GM21786 (cell line): Measurements from ENCODE around the gene C16orf46.

Experiments
- ATAC-seq: cut with Tn5 transposase; IDR thresholded peaks from one replicate; pipeline ENCODE4 v1.9.1; 2021; ENCODE audit not compliant: unreplicated experiment

The C16orf46 gene

GRCh38 chr16:81080233-81080632, 3.2 kb upstream of the C16orf46 start:
- no peak for ATAC-seq

GRCh38 chr16:81076566-81077075, 417 bp downstream of the C16orf46 start:
- ATAC-seq = peak; percentile 78

GRCh38 chr16:81073560-81074330, 3.3 kb downstream of the C16orf46 start:
- no peak for ATAC-seq

- ATAC-seq = no peak
Measured at GRCh38 chr16:81071805-81072204, 5.2 kb downstream of the C16orf46 start.

GRCh38 chr16:81070979-81071378, 6.1 kb downstream of the C16orf46 start:
- no peak for ATAC-seq

- ATAC-seq = no peak
Measured at GRCh38 chr16:81069063-81069462, 8.0 kb downstream of the C16orf46 start.

GRCh38 chr16:81067166-81067565, 9.9 kb downstream of the C16orf46 start:
- no peak for ATAC-seq

- ATAC-seq = no peak
Measured at GRCh38 chr16:81066681-81067080, 10.4 kb downstream of the C16orf46 start.

GRCh38 chr16:81061871-81062608, 15.0 kb downstream of the C16orf46 start:
- ATAC-seq = no peak

- no peak for ATAC-seq
Measured at GRCh38 chr16:81061307-81061640, 15.8 kb downstream of the C16orf46 start.

GRCh38 chr16:81060576-81061306, 16.3 kb downstream of the C16orf46 start:
- no peak for ATAC-seq

GRCh38 chr16:81053761-81054160, 23.3 kb downstream of the C16orf46 start:
- ATAC-seq = no peak

GRCh38 chr16:81042821-81043220, 34.2 kb downstream of the C16orf46 start:
- no peak for ATAC-seq

GRCh38 chr16:81041696-81042095, 35.3 kb downstream of the C16orf46 start:
- no peak for ATAC-seq

GRCh38 chr16:81040842-81041241, 36.2 kb downstream of the C16orf46 start:
- ATAC-seq = no peak

- ATAC-seq = no peak
Measured at GRCh38 chr16:81040131-81040530, 36.9 kb downstream of the C16orf46 start.

- no peak for ATAC-seq
Measured at GRCh38 chr16:81036751-81037350, 40.2 kb downstream of the C16orf46 start.

GRCh38 chr16:81035975-81036750, 40.9 kb downstream of the C16orf46 start:
- peak; percentile 51 for ATAC-seq

- ATAC-seq = peak; percentile 84
Measured at GRCh38 chr16:81035398-81035974, 41.6 kb downstream of the C16orf46 start, which contains the start of gene ATMIN. Gene ATMIN (plus strand): TSS chr16:81035842. CDS start chr16:81035871, 29 bp downstream.
